Neural cell (in vitro differentiated cells): ENCODE measurements around the gene ARPC3. TPM values are rescaled to one million over a fixed set of nuclear protein-coding genes. Genes with fewer than 3 reads are reported as not detected.

Experiments used
- polyA plus RNA-seq: library from polyadenylated mRNA; depleted of rRNA; stranded (reverse); fragments of >200 nt; gene quantifications from 2 replicates; pipeline ENCODE4 v1.2.3, GENCODE V29; 2014
- small RNA-seq, 3 experiments: library from RNA; depleted of rRNA; stranded (forward); fragments of <200 nt; gene quantifications; one replicate each; pipeline ENCODE3, GENCODE V24; 2012

ARPC3 gene
- polyA plus RNA-seq, 1 donor from 2014 or later: 897 TPM

Small RNA genes lying within 50 kb of the gene (small RNA-seq; reads per million reads assigned to genes)
- gene RF00278: 0 reads per million in 3 experiments

Other genes with a start within 250 kb of the ARPC3 start
- 49.0 and 61.2 TPM in 2 replicates for gene ATP2A2, start 169.1 kb downstream of the ARPC3 start, polyA plus RNA-seq
- 92.8 and 98.2 TPM in 2 replicates for gene ANAPC7, start 46.6 kb downstream of the ARPC3 start, polyA plus RNA-seq
- gene GPN3, start 17.9 kb upstream of the ARPC3 start, polyA plus RNA-seq: 15.5 and 23.8 TPM in 2 replicates
- gene FAM216A, start 18.5 kb upstream of the ARPC3 start, polyA plus RNA-seq: 74.2 and 77.4 TPM in 2 replicates
- gene VPS29, start 51.8 kb upstream of the ARPC3 start, polyA plus RNA-seq: 186 and 222 TPM in 2 replicates
- 0.68 and 0.90 TPM in 2 replicates for gene RAD9B, start 52.0 kb upstream of the ARPC3 start, polyA plus RNA-seq
- 7.1 and 7.2 TPM in 2 replicates for gene PPTC7, start 133.0 kb upstream of the ARPC3 start, polyA plus RNA-seq
- 58.3 and 63.2 TPM in 2 replicates for gene TCTN1, start 163.8 kb upstream of the ARPC3 start, polyA plus RNA-seq
- gene HVCN1, start 238.8 kb upstream of the ARPC3 start, polyA plus RNA-seq: not detected in 2 replicates